Endothelial cell of umbilical vein (primary cell): ENCODE data around the gene EXOC3L1. TPM values are rescaled to one million over a fixed set of nuclear protein-coding genes. Genes with fewer than 3 reads are reported as not detected.
A peak's percentile ranks its signal among the peaks of the same experiment; 100 is the strongest.

Source experiments
- BruUV-seq: library from RNA; stranded (reverse); fragments of 400-500 nt; replicated peaks from 2 replicates; lab custom pipeline; 2021; lab: Mats Ljungman, UMichigan
- CTCF ChIA-PET: fragments of 300-600, 350-600 bp; sonication (Branson Sonifier 250); formaldehyde crosslinking; loops from one replicate; lab custom pipeline; 2021; ENCODE audit warnings: antibody characterized with exemption, inconsistent platforms; lab: Charles Lee
- POLR2A ChIA-PET: fragments of 300-600, 350-600 bp; sonication (Branson Sonifier 250); formaldehyde crosslinking; loops from one replicate; lab custom pipeline; 2021; ENCODE audit warnings: antibody characterized with exemption, inconsistent platforms; lab: Charles Lee
- DNase-seq: peaks from one replicate; pipeline ENCODE4 v3.0.0-alpha.2; 2011; ENCODE audit warnings: low read depth, low spot score
- FAIRE-seq: peaks from 2 replicates; lab custom pipeline; 2011; peaks lifted over from hg19 to GRCh38; lab: Jason Lieb, UNC
- H2AFZ ChIP-seq: 2 replicates; pipeline ENCODE4 v1.6.0; 2012; ENCODE audit warnings: low read depth, low read length, control low read depth, inconsistent platforms
- H3K27ac ChIP-seq: 2 replicates; pipeline ENCODE4 v1.5.1; 2011; ENCODE audit warnings: low read depth, mild to moderate bottlenecking, control low read depth, low read length, moderate library complexity; ENCODE audit not compliant: insufficient read depth
- H3K27me3 ChIP-seq, 2 experiments: 2 replicates each; pipeline versions ENCODE4 v1.6.0 to v1.6.1; 2011; ENCODE audit warnings: low read length in 2 of 2, mixed read lengths in 1 of 2; ENCODE audit not compliant: control insufficient read depth in 2 of 2, insufficient read depth in 2 of 2
- H3K36me3 ChIP-seq, 2 experiments: 2 replicates in 1 of 2; 3 replicates in 1 of 2; pipeline ENCODE4 v1.5.1; 2011; ENCODE audit warnings: low read length in 2 of 2, mild to moderate bottlenecking in 1 of 2, moderate library complexity in 1 of 2; ENCODE audit not compliant: control insufficient read depth in 2 of 2, insufficient read depth in 2 of 2; ENCODE audit errors: extremely low read depth in 1 of 2
- H3K4me1 ChIP-seq: 3 replicates; pipeline ENCODE4 v1.5.1; 2011; ENCODE audit warnings: mild to moderate bottlenecking, low read length; ENCODE audit not compliant: control insufficient read depth, insufficient read depth; ENCODE audit errors: extremely low read depth
- H3K4me2 ChIP-seq: 2 replicates; pipeline ENCODE4 v1.6.1; 2011; ENCODE audit warnings: low read length, control low read depth, mixed read lengths; ENCODE audit not compliant: insufficient read depth
- H3K4me3 ChIP-seq, 3 experiments: fragments of 200-600 bp in 1 of 3; sonication (generic), shearing (Covaris generic) in 1 of 3; replicated peaks in 1 of 3; 2 replicates each; pipeline ENCODE4 v1.5.1; 2011 to 2016; ENCODE audit warnings: control low read depth in 3 of 3, low read length in 3 of 3, mild to moderate bottlenecking in 2 of 3, inconsistent platforms in 1 of 3, low read depth in 1 of 3, moderate library complexity in 1 of 3; ENCODE audit not compliant: insufficient read depth in 1 of 3
- H3K79me2 ChIP-seq: 2 replicates; pipeline ENCODE4 v1.6.0; 2012; ENCODE audit warnings: low read length, inconsistent platforms; ENCODE audit not compliant: control insufficient read depth, insufficient read depth
- H3K9ac ChIP-seq: replicated peaks from 2 replicates; pipeline ENCODE3; 2011; ENCODE audit warnings: low read length, control low read depth; ENCODE audit not compliant: insufficient read depth; ENCODE audit errors: extremely low read depth
- H3K9me1 ChIP-seq: replicated peaks from 3 replicates; pipeline ENCODE4 v1.6.0; 2011; ENCODE audit warnings: mild to moderate bottlenecking, low read length; ENCODE audit not compliant: control insufficient read depth, insufficient read depth; ENCODE audit errors: extremely low read depth
- H3K9me3 ChIP-seq: replicated peaks from 2 replicates; pipeline ENCODE4 v1.5.1; 2012; ENCODE audit warnings: low read length, inconsistent platforms; ENCODE audit not compliant: control insufficient read depth, insufficient read depth
- H4K20me1 ChIP-seq: replicated peaks from 2 replicates; pipeline ENCODE3; 2011; ENCODE audit warnings: mild to moderate bottlenecking, low read length; ENCODE audit not compliant: control insufficient read depth, insufficient read depth; ENCODE audit errors: extremely low read depth
- EZH2 ChIP-seq: IDR thresholded peaks from 2 replicates; pipeline ENCODE4 v1.6.1; 2012; ENCODE audit warnings: borderline replicate concordance, low read depth, mild to moderate bottlenecking, moderate library complexity, low read length, inconsistent platforms; ENCODE audit not compliant: severe bottlenecking
- FOS ChIP-seq: IDR thresholded peaks from 2 replicates; pipeline ENCODE4 v1.6.1; 2011; ENCODE audit warnings: mild to moderate bottlenecking, low read length, moderate library complexity, borderline replicate concordance; ENCODE audit not compliant: insufficient read depth
- GATA2 ChIP-seq: IDR thresholded peaks from 2 replicates; pipeline ENCODE4 v1.7.0; 2011; ENCODE audit warnings: low read depth, mild to moderate bottlenecking, moderate library complexity, mixed read lengths, low read length; ENCODE audit not compliant: insufficient read length, insufficient read depth
- JUN ChIP-seq: IDR thresholded peaks from 2 replicates; pipeline ENCODE4 v1.6.1; 2011; ENCODE audit warnings: borderline replicate concordance, low read depth; ENCODE audit not compliant: insufficient read length, insufficient read depth
- MAX ChIP-seq: IDR thresholded peaks from 2 replicates; pipeline ENCODE4 v1.6.1; 2011; ENCODE audit not compliant: insufficient read depth, insufficient read length
- MYC ChIP-seq: IDR thresholded peaks from one replicate; pipeline ENCODE4 v1.6.1; 2011; ENCODE audit warnings: mild to moderate bottlenecking, low read depth, low read length
- POLR2A ChIP-seq: IDR thresholded peaks from 2 replicates; pipeline ENCODE4 v1.6.1; 2012; ENCODE audit warnings: low read depth, mild to moderate bottlenecking, control low read depth, low read length
- POLR2AphosphoS5 ChIP-seq: IDR thresholded peaks from 2 replicates; pipeline ENCODE4 v1.6.1; 2012; ENCODE audit warnings: low read depth, mild to moderate bottlenecking, control low read depth, low read length, moderate library complexity; ENCODE audit not compliant: insufficient read depth
- dilution Hi-C: fragments of 300-500 bp; cut with MboI; formaldehyde crosslinking; loops from one replicate; pipeline ENCODE4 v1.15.0; 2019; ENCODE audit warnings: low sequenced_read_pairs; ENCODE audit not compliant: extremely low pct_ligation_motif_present
- intact Hi-C: fragments of 100-400 bp; cut with micrococcal nuclease; formaldehyde crosslinking; loops from one replicate; pipeline ENCODE4 v1.10.0; 2022
- polyA plus RNA-seq, 4 experiments: library from polyadenylated mRNA; depleted of rRNA in 3 of 4; stranded (reverse) in 3 of 4; unstranded in 1 of 4; fragments of >200 nt; gene quantifications; 2 replicates each; pipeline versions ENCODE4 v1.2.1 to v1.2.3, GENCODE V29; 2011 to 2012; ENCODE audit warnings: missing spikeins in 1 of 4
- total RNA-seq: library from RNA; stranded (reverse); gene quantifications from 2 replicates; pipeline ENCODE4 v1.2.3, GENCODE V29; 2021
- TF ChIP-seq, protein P1 (sequence below), 2 donors: IDR thresholded peaks; 1 replicate in 1 of 2; 2 replicates in 1 of 2; pipeline ENCODE4 v1.5.1; 2011; ENCODE audit warnings: low read length in 2 of 2, mild to moderate bottlenecking in 2 of 2, moderate library complexity in 2 of 2, control low read depth in 1 of 2, inconsistent platforms in 1 of 2, low read depth in 1 of 2; ENCODE audit not compliant: insufficient read depth in 1 of 2; ENCODE audit errors: extremely low read depth in 1 of 2

Gene EXOC3L1
- total and polyA plus RNA-seq, 2 donors (not counting 3 experiments of a cell fraction or from before 2014, with no cell fraction given) = 10.8 to 11.6 TPM

DNA sequence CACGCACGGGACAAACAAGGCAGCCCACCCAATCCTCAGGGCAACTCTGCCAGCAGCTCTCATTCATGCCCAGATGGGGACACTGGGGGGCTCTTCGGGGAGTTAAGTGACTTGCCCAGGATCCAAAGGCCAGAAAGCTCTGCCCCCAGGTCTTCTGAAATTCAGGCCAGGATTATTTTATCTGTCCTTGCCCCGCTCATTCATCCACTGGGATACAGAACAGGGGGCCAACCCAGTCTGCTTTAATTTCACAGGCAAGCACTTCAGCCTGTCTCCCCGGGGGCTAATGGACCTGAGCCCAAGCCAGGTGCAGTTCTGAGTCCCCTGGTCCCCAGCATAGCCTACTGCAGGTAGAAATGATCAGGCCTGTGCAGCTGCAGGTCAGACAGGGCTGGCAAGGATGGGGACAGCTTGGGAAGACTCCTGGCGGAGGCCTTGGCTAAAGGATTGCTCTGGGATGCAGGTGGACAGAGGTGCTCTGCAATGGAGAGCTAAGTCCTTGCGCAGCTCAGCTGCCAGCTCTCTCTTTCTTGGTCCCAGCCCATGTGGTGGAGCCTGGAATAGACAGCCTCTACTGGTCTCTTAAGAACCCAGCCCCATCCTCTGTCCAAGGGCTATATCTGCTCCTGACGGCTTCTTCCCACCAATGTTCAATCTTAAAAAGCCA is 38.4 kb downstream of the EXOC3L1 start:
- BruUV-seq = TSS peak; percentile 5
- DNase-seq = no peak
- no peak for FAIRE-seq
- no peak overlapping the region for H3K9ac ChIP-seq
- H3K9me1 ChIP-seq = no peaks in the 10 kb centered on the region
- intact Hi-C loops (no loop called here), dilution Hi-C loops (no loop called here)
- CTCF ChIA-PET = interaction anchor here (1.0 to 8.2 kb wide), 9 partner anchors 21 to 197 kb away, joined by 3 to 302 read pairs (median 3); partner anchors contain the start of gene CES3
- H3K4me2 ChIP-seq = no peak overlapping the region
- no peak overlapping the region for H2AFZ ChIP-seq
- H3K4me1 ChIP-seq = peaks cover 3% of the 10 kb centered on the region
- no peaks in the 10 kb centered on the region for H3K9me3 ChIP-seq
- H3K27ac ChIP-seq = no peak overlapping the region
- peaks cover 0 to 7% of the 10 kb centered on the region in 2 experiments for H3K27me3 ChIP-seq
- no peak overlapping the region for H3K4me3 ChIP-seq
- TF ChIP-seq EZH2 (no peak), POLR2A (no peak), FOS (no peak), GATA2 (no peak), MAX (no peak), MYC (no peak), JUN (no peak), POLR2AphosphoS5 (no peak)
- TF ChIP-seq, protein P1, sequence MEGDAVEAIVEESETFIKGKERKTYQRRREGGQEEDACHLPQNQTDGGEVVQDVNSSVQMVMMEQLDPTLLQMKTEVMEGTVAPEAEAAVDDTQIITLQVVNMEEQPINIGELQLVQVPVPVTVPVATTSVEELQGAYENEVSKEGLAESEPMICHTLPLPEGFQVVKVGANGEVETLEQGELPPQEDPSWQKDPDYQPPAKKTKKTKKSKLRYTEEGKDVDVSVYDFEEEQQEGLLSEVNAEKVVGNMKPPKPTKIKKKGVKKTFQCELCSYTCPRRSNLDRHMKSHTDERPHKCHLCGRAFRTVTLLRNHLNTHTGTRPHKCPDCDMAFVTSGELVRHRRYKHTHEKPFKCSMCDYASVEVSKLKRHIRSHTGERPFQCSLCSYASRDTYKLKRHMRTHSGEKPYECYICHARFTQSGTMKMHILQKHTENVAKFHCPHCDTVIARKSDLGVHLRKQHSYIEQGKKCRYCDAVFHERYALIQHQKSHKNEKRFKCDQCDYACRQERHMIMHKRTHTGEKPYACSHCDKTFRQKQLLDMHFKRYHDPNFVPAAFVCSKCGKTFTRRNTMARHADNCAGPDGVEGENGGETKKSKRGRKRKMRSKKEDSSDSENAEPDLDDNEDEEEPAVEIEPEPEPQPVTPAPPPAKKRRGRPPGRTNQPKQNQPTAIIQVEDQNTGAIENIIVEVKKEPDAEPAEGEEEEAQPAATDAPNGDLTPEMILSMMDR (IDR thresholded peaks at IDR 0.05; ENCODE audit: extremely low read depth in 1 of 2, insufficient read depth in 1 of 2, low read depth in 1 of 2, low read length in 2 of 2) = no peak
- peaks cover 0 to 9% of the 10 kb centered on the region in 2 experiments for H3K36me3 ChIP-seq
- H4K20me1 ChIP-seq = no peaks in the 10 kb centered on the region
- POLR2A ChIA-PET = interaction anchor here (0.6 to 1.0 kb wide), 2 partner anchors 11 to 27 kb away, joined by 4 to 9 read pairs; no protein-coding TSS in a partner anchor
- no peaks in the 10 kb centered on the region for H3K79me2 ChIP-seq
